ENCODE results near the gene DBH. TPM values are rescaled to one million over a fixed set of nuclear protein-coding genes. Genes with fewer than 3 reads are reported as not detected.

The DBH gene
- total RNA-seq, 1 donor from 2014 or later: not detected

GRCh38 chr9:133706307-133707050 lies 70.3 kb downstream of the DBH start:
- no peaks in the 10 kb centered on the region for H3K36me3 ChIP-seq (ENCODE audit: insufficient read depth, low read length)
- FAIRE-seq: no peak
- no peaks in the 10 kb centered on the region for H4K20me1 ChIP-seq (ENCODE audit: insufficient read depth, low read length)
- TF ChIP-seq EZH2 (IDR thresholded peaks at IDR 0.05; ENCODE audit: insufficient read depth, low read length): no peak
- TF ChIP-seq, protein P1, sequence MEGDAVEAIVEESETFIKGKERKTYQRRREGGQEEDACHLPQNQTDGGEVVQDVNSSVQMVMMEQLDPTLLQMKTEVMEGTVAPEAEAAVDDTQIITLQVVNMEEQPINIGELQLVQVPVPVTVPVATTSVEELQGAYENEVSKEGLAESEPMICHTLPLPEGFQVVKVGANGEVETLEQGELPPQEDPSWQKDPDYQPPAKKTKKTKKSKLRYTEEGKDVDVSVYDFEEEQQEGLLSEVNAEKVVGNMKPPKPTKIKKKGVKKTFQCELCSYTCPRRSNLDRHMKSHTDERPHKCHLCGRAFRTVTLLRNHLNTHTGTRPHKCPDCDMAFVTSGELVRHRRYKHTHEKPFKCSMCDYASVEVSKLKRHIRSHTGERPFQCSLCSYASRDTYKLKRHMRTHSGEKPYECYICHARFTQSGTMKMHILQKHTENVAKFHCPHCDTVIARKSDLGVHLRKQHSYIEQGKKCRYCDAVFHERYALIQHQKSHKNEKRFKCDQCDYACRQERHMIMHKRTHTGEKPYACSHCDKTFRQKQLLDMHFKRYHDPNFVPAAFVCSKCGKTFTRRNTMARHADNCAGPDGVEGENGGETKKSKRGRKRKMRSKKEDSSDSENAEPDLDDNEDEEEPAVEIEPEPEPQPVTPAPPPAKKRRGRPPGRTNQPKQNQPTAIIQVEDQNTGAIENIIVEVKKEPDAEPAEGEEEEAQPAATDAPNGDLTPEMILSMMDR (IDR thresholded peaks at IDR 0.05; ENCODE audit: insufficient read depth, low read depth, low read length): no peak
- DNase-seq (ENCODE audit: low read depth): no peak
- no peak overlapping the region for H3K27ac ChIP-seq (ENCODE audit: low read depth, low read length)
- no peak overlapping the region for H3K4me3 ChIP-seq (ENCODE audit: insufficient read depth, low read depth, low read length)
- no peaks in the 10 kb centered on the region for H3K9me3 ChIP-seq (ENCODE audit: insufficient read depth, low read depth, low read length)
- no peaks in the 10 kb centered on the region for H3K27me3 ChIP-seq (ENCODE audit: insufficient read depth, low read length)
- no peak overlapping the region for H3K27ac Mint-ChIP-seq (ENCODE audit: unreplicated experiment)
- H3K79me2 ChIP-seq (ENCODE audit: insufficient read depth, low read length): no peaks in the 10 kb centered on the region
- H3K4me1 ChIP-seq (ENCODE audit: insufficient read depth, low read length): peaks cover 31% of the 10 kb centered on the region
- H3K4me2 ChIP-seq (ENCODE audit: low read length): no peak overlapping the region
- H3K9me3 Mint-ChIP-seq (ENCODE audit: unreplicated experiment): no peaks in the 10 kb centered on the region
- H3K4me3 Mint-ChIP-seq (ENCODE audit: unreplicated experiment): no peak overlapping the region
- no peaks in the 10 kb centered on the region for H3K36me3 Mint-ChIP-seq (ENCODE audit: low read depth, unreplicated experiment)
- no peak overlapping the region for H2AFZ ChIP-seq (ENCODE audit: low read depth, low read length)
- H3K9ac ChIP-seq (ENCODE audit: low read length): no peak overlapping the region
- H3K27me3 Mint-ChIP-seq (ENCODE audit: low read depth, unreplicated experiment): peaks cover 28% of the 10 kb centered on the region
- H3K4me1 Mint-ChIP-seq (ENCODE audit: low read depth, unreplicated experiment): peaks cover 10% of the 10 kb centered on the region

GRCh38 chr9:133707065-133707762 lies 71.1 kb downstream of the DBH start:
- TF ChIP-seq, protein P1 (IDR thresholded peaks at IDR 0.05; ENCODE audit: insufficient read depth, low read depth, low read length): no peak
- TF ChIP-seq EZH2 (IDR thresholded peaks at IDR 0.05; ENCODE audit: insufficient read depth, low read length): no peak
- Mint-ChIP-seq H3K36me3 (ENCODE audit: low read depth, unreplicated experiment) (no peaks in the 10 kb centered on the region), H3K9me3 (ENCODE audit: unreplicated experiment) (no peaks in the 10 kb centered on the region), H3K4me1 (ENCODE audit: low read depth, unreplicated experiment) (peaks cover 14% of the 10 kb centered on the region), H3K4me3 (ENCODE audit: unreplicated experiment) (no peak overlapping the region), H3K27me3 (ENCODE audit: low read depth, unreplicated experiment) (peaks cover 22% of the 10 kb centered on the region), H3K27ac (ENCODE audit: unreplicated experiment) (no peak overlapping the region)
- H3K27ac ChIP-seq (ENCODE audit: low read depth, low read length): no peak overlapping the region
- H3K9ac ChIP-seq (ENCODE audit: low read length): peak overlapping the region; percentile 33
- H2AFZ ChIP-seq (ENCODE audit: low read depth, low read length): no peak overlapping the region
- H4K20me1 ChIP-seq (ENCODE audit: insufficient read depth, low read length): no peaks in the 10 kb centered on the region
- FAIRE-seq: no peak
- H3K4me3 ChIP-seq (ENCODE audit: insufficient read depth, low read depth, low read length): no peak overlapping the region
- H3K79me2 ChIP-seq (ENCODE audit: insufficient read depth, low read length): no peaks in the 10 kb centered on the region
- no peaks in the 10 kb centered on the region for H3K27me3 ChIP-seq (ENCODE audit: insufficient read depth, low read length)
- peaks cover 36% of the 10 kb centered on the region for H3K4me1 ChIP-seq (ENCODE audit: insufficient read depth, low read length)
- peak; percentile 61 for DNase-seq (ENCODE audit: low read depth)
- no peaks in the 10 kb centered on the region for H3K36me3 ChIP-seq (ENCODE audit: insufficient read depth, low read length)
- H3K9me3 ChIP-seq (ENCODE audit: insufficient read depth, low read depth, low read length): no peaks in the 10 kb centered on the region
- peak overlapping the region; percentile 51 for H3K4me2 ChIP-seq (ENCODE audit: low read length)

All from astrocyte (in vitro differentiated cells and primary cell).